Measurements from ENCODE around the gene TCP1.

TCP1 gene

DNA sequence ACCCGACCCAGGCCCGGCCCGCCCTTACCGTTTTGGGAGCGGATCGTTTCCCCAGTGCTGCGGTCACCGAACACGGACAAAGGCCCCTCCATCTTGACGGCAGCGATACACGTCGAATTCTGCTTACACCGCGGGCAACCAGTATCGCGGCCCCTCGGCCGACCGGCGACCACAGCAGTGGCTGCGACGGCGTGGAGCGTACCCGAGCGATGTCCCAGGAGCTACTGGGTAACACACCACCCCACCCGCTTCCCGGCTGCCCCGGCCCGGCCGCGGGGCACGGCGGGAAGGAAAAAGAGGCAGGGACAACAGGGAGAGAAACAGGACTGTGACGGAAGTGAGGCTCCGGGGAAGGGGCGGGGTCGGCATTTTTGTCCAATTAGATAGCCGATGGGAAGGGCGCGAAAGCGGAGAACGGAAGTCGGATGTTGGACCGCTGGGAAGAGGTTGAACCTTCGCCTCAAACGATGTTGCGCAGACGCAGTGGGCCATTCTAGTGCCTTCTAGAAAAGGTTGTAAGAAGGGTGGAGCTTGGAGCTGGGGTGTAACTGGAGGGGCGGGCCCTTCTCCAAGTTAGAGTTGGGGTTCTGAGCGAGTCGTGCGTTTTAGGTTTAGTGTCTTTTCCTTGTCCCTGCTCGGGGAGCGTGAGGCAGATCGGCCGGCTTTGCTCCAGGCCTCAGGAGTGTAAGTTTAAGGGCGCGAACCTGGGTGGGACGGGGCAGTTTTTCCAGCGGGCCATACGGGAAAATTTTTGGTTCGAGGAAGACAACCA lies at the start of gene TCP1:
TSS of gene TCP1 (minus strand) at position 226 of the 772 bp plus-strand sequence. CDS start at position 92, 134 bp downstream.
- Histone ChIP-seq H3K36me3 (ENCODE audit: control insufficient read depth, insufficient read depth, low read length) (peaks cover 4% of the 10 kb centered on the region), H3K4me3 (replicated peaks; ENCODE audit: low read depth, low read length) (peak within 1 kb of the TSS; percentile 99), H3K27me3 (replicated peaks; ENCODE audit: control insufficient read depth, insufficient read depth, low read length) (no peaks in the 10 kb centered on the region)
- TF ChIP-seq, protein P1, sequence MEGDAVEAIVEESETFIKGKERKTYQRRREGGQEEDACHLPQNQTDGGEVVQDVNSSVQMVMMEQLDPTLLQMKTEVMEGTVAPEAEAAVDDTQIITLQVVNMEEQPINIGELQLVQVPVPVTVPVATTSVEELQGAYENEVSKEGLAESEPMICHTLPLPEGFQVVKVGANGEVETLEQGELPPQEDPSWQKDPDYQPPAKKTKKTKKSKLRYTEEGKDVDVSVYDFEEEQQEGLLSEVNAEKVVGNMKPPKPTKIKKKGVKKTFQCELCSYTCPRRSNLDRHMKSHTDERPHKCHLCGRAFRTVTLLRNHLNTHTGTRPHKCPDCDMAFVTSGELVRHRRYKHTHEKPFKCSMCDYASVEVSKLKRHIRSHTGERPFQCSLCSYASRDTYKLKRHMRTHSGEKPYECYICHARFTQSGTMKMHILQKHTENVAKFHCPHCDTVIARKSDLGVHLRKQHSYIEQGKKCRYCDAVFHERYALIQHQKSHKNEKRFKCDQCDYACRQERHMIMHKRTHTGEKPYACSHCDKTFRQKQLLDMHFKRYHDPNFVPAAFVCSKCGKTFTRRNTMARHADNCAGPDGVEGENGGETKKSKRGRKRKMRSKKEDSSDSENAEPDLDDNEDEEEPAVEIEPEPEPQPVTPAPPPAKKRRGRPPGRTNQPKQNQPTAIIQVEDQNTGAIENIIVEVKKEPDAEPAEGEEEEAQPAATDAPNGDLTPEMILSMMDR (IDR thresholded peaks at IDR 0.05; ENCODE audit: insufficient read depth, low read length, poor library complexity, severe bottlenecking), result no peak
- peak; percentile 97 for DNase-seq (ENCODE audit: extremely low read depth, insufficient read length)

DNA sequence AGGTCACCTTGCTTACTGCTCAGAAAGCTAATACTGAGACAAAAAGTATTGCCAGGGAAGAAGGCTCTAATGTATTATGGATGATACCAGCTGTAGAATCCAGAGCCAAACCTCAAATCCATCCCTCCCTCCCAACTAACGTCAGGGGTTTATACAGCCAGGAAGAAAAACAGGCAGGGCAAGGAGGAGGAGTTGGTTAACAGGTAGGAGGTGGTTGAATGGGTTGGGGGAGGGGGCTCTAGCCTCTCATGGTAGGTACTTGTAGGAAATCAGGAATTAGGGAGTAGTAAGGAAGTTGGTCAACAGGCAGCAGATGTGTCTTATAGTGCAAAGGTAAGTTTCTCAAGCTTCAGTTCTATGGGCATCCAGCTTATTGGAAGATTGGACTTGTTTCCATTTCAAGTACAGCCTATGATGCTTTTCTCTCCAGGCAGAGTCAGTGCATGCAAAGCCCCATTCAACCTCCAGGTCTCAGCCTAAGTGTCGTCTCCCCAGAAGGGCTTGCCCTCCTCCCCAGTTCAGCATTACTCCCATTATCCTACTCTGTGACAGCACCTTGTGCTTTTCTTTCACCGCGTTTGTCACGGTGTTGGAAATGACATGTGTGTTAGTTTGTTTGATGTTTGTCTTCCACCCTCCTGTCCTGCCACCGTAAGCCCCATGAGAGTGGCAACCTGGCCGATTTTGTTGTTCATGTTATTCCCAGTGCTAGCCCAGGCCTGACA lies 48.8 kb upstream of the TCP1 start:
- TF ChIP-seq, protein P1 (IDR thresholded peaks at IDR 0.05; ENCODE audit: insufficient read depth, low read length, poor library complexity, severe bottlenecking), result no peak
- H3K27me3 ChIP-seq (replicated peaks; ENCODE audit: control insufficient read depth, insufficient read depth, low read length), result peaks cover 1% of the 10 kb centered on the region; the same call in 1 of the 2 replicates
- DNase-seq (ENCODE audit: extremely low read depth, insufficient read length), result no peak
- H3K36me3 ChIP-seq (ENCODE audit: control insufficient read depth, insufficient read depth, low read length), result no peaks in the 10 kb centered on the region
- H3K4me3 ChIP-seq (replicated peaks; ENCODE audit: low read depth, low read length), result no peak overlapping the region

DNA sequence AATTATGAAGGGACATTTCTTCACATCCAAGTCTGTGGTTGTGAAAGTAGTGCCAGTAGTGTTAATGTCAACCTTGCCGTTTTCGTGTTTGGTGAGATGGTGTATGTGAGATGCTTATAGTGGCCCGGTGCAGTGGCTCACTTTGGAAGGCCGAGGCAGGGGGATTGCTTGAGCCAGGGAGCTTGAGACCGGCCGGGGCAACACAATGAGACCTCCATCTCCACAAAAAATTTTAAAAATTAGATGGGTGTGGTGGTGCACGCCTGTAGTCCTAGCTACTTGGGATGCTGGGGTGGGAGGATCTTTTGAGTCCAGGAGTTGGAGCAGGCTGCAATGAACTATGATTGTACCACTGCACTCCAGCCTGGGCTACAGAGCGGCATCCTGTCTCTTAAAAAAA lies 48.1 kb upstream of the TCP1 start:
- DNase-seq (ENCODE audit: extremely low read depth, insufficient read length), result no peak
- no peak overlapping the region for H3K4me3 ChIP-seq (replicated peaks; ENCODE audit: low read depth, low read length)
- peaks cover 1% of the 10 kb centered on the region; the same call in 1 of the 2 replicates for H3K27me3 ChIP-seq (replicated peaks; ENCODE audit: control insufficient read depth, insufficient read depth, low read length)
- H3K36me3 ChIP-seq (ENCODE audit: control insufficient read depth, insufficient read depth, low read length), result no peaks in the 10 kb centered on the region
- TF ChIP-seq, protein P1 (IDR thresholded peaks at IDR 0.05; ENCODE audit: insufficient read depth, low read length, poor library complexity, severe bottlenecking), result no peak

- no peak for DNase-seq (ENCODE audit: extremely low read depth, insufficient read length)
- Histone ChIP-seq H3K36me3 (ENCODE audit: control insufficient read depth, insufficient read depth, low read length) (no peaks in the 10 kb centered on the region), H3K4me3 (replicated peaks; ENCODE audit: low read depth, low read length) (no peak overlapping the region), H3K27me3 (replicated peaks; ENCODE audit: control insufficient read depth, insufficient read depth, low read length) (peaks cover 1% of the 10 kb centered on the region; the same call in 1 of the 2 replicates)
- TF ChIP-seq, protein P1 (IDR thresholded peaks at IDR 0.05; ENCODE audit: insufficient read depth, low read length, poor library complexity, severe bottlenecking), result no peak
Observed at GRCh38 chr6:159836718-159837490, 47.5 kb upstream of the TCP1 start.

DNA sequence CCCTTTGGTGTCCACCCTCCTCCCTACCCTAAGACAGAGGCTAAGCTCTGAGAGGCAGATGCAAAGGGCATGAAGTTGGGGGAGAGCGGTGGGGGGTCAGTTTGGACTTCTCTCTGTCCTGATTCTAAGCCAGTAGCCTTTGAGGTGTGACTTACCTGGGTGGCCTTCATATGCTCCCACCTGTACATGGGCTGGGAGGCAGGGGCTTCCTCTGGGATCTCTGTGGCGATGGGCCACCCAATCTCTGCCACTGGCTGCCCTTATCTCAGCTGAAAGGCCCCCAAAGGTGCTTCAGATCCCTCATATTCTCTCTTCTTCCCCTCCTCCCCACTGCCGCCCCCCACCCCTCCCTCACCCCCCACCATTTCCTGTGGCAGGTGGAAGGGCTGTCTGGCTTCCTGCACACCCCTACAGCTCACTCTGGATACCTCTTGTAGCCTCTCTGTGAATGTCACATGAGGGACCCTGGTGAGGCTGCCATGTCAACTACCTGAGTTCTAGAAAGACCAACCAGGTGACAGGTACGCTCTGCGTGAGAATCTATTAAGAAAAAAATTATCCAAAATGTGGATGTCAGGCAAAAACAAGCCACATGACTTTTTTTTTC lies 44.7 kb upstream of the TCP1 start:
- TF ChIP-seq, protein P1 (IDR thresholded peaks at IDR 0.05; ENCODE audit: insufficient read depth, low read length, poor library complexity, severe bottlenecking), result no peak
- Histone ChIP-seq H3K27me3 (replicated peaks; ENCODE audit: control insufficient read depth, insufficient read depth, low read length) (peaks cover 1% of the 10 kb centered on the region; the same call in 1 of the 2 replicates), H3K4me3 (replicated peaks; ENCODE audit: low read depth, low read length) (no peak overlapping the region), H3K36me3 (ENCODE audit: control insufficient read depth, insufficient read depth, low read length) (no peaks in the 10 kb centered on the region)
- DNase-seq (ENCODE audit: extremely low read depth, insufficient read length), result no peak

Data from GM06990 (cell line).